ENCODE results near the gene CCNL1. TPM values are rescaled to one million over a fixed set of nuclear protein-coding genes. Genes with fewer than 3 reads are reported as not detected.

The CCNL1 gene
- total and polyA plus RNA-seq, 2 of the 4 experiments (the other 2 are of a cell fraction) = 60.9 to 83.3 TPM

GRCh38 chr3:157188391-157188790 lies 28.4 kb upstream of the CCNL1 start:
- H4K5ac ChIP-seq (ENCODE audit: low read depth, low read length) = no peak overlapping the region
- no peak overlapping the region for H2AK9ac ChIP-seq (replicated peaks; ENCODE audit: low read depth, low read length, poor library complexity)
- no peak overlapping the region for H2AFZ ChIP-seq (replicated peaks; ENCODE audit: low read length, poor library complexity)
- no peak overlapping the region for H4K8ac ChIP-seq (ENCODE audit: low read depth in 2 of 2, low read length in 2 of 2)
- no peak overlapping the region for H3K4ac ChIP-seq (ENCODE audit: low read depth, low read length)
- no TSS peak for BruUV-seq (replicated peaks)
- H3K27ac ChIP-seq (ENCODE audit: insufficient read depth, low read length) = no peak overlapping the region
- H3K27me3 ChIP-seq (ENCODE audit: control insufficient read depth, insufficient read depth, low read length) = no peaks in the 10 kb centered on the region
- H4K20me1 ChIP-seq (ENCODE audit: insufficient read depth, low read length) = no peaks in the 10 kb centered on the region
- dilution Hi-C loops (cut with HindIII; ENCODE audit: low sequenced_read_pairs, unreplicated experiment) (no loop called here), in situ Hi-C loops (cut with MboI; ENCODE audit: low sequenced_read_pairs) (no loop called here), intact Hi-C loops (cut with micrococcal nuclease) (no loop called here)
- TF ChIP-seq NFE2L2 (IDR thresholded peaks at IDR 0.05; ENCODE audit: low read depth, low read length) = no peak
- no peak for TF ChIP-seq BHLHE40 (IDR thresholded peaks at IDR 0.05; ENCODE audit: low read depth, low read length)
- TF ChIP-seq SMC3 (IDR thresholded peaks at IDR 0.05; ENCODE audit: low read depth, low read length) = no peak
- no peak for TF ChIP-seq MXI1 (IDR thresholded peaks at IDR 0.05; ENCODE audit: borderline replicate concordance, low read depth, low read length)
- TF ChIP-seq POLR2A (IDR thresholded peaks at IDR 0.05; ENCODE audit: low read depth, low read length) = no peak
- TF ChIP-seq, protein P1, sequence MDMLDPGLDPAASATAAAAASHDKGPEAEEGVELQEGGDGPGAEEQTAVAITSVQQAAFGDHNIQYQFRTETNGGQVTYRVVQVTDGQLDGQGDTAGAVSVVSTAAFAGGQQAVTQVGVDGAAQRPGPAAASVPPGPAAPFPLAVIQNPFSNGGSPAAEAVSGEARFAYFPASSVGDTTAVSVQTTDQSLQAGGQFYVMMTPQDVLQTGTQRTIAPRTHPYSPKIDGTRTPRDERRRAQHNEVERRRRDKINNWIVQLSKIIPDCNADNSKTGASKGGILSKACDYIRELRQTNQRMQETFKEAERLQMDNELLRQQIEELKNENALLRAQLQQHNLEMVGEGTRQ (IDR thresholded peaks at IDR 0.05; ENCODE audit: low read depth, low read length) = no peak
- no peak for TF ChIP-seq RFX5 (IDR thresholded peaks at IDR 0.05; ENCODE audit: low read depth, low read length)
- TF ChIP-seq CEBPB (IDR thresholded peaks at IDR 0.05; ENCODE audit: low read depth, low read length) = no peak
- TF ChIP-seq CTCF (conservative IDR thresholded peaks at IDR 0.05; ENCODE audit: low read depth, low read length) = no peak
- TF ChIP-seq ELK1 (IDR thresholded peaks at IDR 0.05; ENCODE audit: borderline replicate concordance, low read depth, low read length) = no peak
- no peak for TF ChIP-seq RAD21 (IDR thresholded peaks at IDR 0.05; ENCODE audit: low read length)
- TF ChIP-seq FOS (IDR thresholded peaks at IDR 0.05; ENCODE audit: low read depth, low read length) = no peak
- no peak for TF ChIP-seq RCOR1 (IDR thresholded peaks at IDR 0.05; ENCODE audit: insufficient replicate concordance, low read length)
- no peak for TF ChIP-seq MAFK (IDR thresholded peaks at IDR 0.05; ENCODE audit: low read depth, low read length)
- no peak for TF ChIP-seq MAZ (IDR thresholded peaks at IDR 0.05; ENCODE audit: borderline replicate concordance, low read depth, low read length)
- TF ChIP-seq CHD1 (IDR thresholded peaks at IDR 0.05; ENCODE audit: low read depth, low read length) = no peak
- no peak overlapping the region for H3K23ac ChIP-seq (ENCODE audit: low read depth, low read length)
- H2AK5ac ChIP-seq (ENCODE audit: low read depth, low read length) = no peak overlapping the region
- peaks cover 7% of the 10 kb centered on the region; the same call in 1 of the 2 replicates for H3K36me3 ChIP-seq (ENCODE audit: control insufficient read depth, insufficient read depth, low read length)
- no peak overlapping the region for H3K4me3 ChIP-seq (ENCODE audit: insufficient read depth, low read depth, low read length)
- H3K9me1 ChIP-seq (ENCODE audit: insufficient read depth, low read length) = no peaks in the 10 kb centered on the region
- no peak overlapping the region for H2BK120ac ChIP-seq (ENCODE audit: low read depth, low read length)
- peaks cover 23% of the 10 kb centered on the region for H3K9me3 ChIP-seq (ENCODE audit: control insufficient read depth, insufficient read depth, low read length)
- H3K18ac ChIP-seq (ENCODE audit: low read depth, low read length) = no peak overlapping the region
- no peaks in the 10 kb centered on the region for H3K4me1 ChIP-seq (ENCODE audit: control insufficient read depth, insufficient read depth, low read length)
- ATAC-seq (ENCODE audit: low read depth) = no peak
- H4K91ac ChIP-seq (ENCODE audit: insufficient read depth, low read depth, low read length) = no peak overlapping the region
- no peak overlapping the region for H3K56ac ChIP-seq (ENCODE audit: extremely low read depth, insufficient read depth, low read length)
- no peak overlapping the region for H2BK5ac ChIP-seq (ENCODE audit: low read depth, low read length, poor library complexity, severe bottlenecking)
- no peak overlapping the region for H3K14ac ChIP-seq (replicated peaks; ENCODE audit: low read depth, low read length)
- DNase-seq = no peak
- ChIA-PET CTCF (no interaction called here), POLR2A (ENCODE audit: unreplicated experiment) (no interaction called here)
- no peak overlapping the region for H3K9ac ChIP-seq (ENCODE audit: low read depth, low read length)
- H2BK20ac ChIP-seq (ENCODE audit: low read depth, low read length) = no peak overlapping the region
- H2BK15ac ChIP-seq (ENCODE audit: low read depth, low read length) = no peak overlapping the region
- H3K79me1 ChIP-seq (ENCODE audit: low read depth in 1 of 2, low read length in 2 of 2) = no peaks in the 10 kb centered on the region; a peak in 1 of 4 replicates
- H3K4me2 ChIP-seq (ENCODE audit: low read depth, low read length) = no peak overlapping the region

Measured in IMR-90 (cell line).